Mesendoderm (in vitro differentiated cells): ENCODE measurements around the gene PPP2R5E.

Experiments
- DNase-seq: peaks from one replicate; pipeline ENCODE4 v3.0.0; 2013
- H2AK5ac ChIP-seq: 2 replicates; pipeline ENCODE4 v1.6.1; 2013; ENCODE audit warnings: low read length, inconsistent platforms
- H2BK120ac ChIP-seq: 2 replicates; pipeline ENCODE4 v1.6.1; 2013; ENCODE audit warnings: low read depth, mild to moderate bottlenecking, low read length, moderate library complexity, mixed read lengths
- H2BK15ac ChIP-seq: replicated peaks from 2 replicates; pipeline ENCODE4 v1.6.1; 2013; ENCODE audit warnings: low read depth, mild to moderate bottlenecking, moderate library complexity
- H2BK5ac ChIP-seq: 2 replicates; pipeline ENCODE4 v1.6.1; 2013; ENCODE audit warnings: low read length, inconsistent platforms
- H3K18ac ChIP-seq: 2 replicates; pipeline ENCODE4 v1.6.1; 2013; ENCODE audit warnings: mild to moderate bottlenecking, low read length, mixed read lengths
- H3K23ac ChIP-seq: one replicate; pipeline ENCODE4 v1.6.1; 2013; ENCODE audit warnings: low read length
- H3K27ac ChIP-seq: 2 replicates; pipeline ENCODE4 v1.5.1; 2013; ENCODE audit warnings: low read depth, mild to moderate bottlenecking, inconsistent platforms, low read length, moderate library complexity
- H3K27me3 ChIP-seq: 2 replicates; pipeline ENCODE4 v1.6.1; 2013; ENCODE audit warnings: low read length, control low read depth, mild to moderate bottlenecking, inconsistent platforms; ENCODE audit not compliant: insufficient read depth, poor library complexity
- H3K36me3 ChIP-seq: 2 replicates; pipeline ENCODE4 v1.6.1; 2013; ENCODE audit warnings: low read length, inconsistent platforms; ENCODE audit not compliant: control insufficient read depth, insufficient read depth
- H3K4ac ChIP-seq: one replicate; pipeline ENCODE4 v1.6.1; 2013; ENCODE audit warnings: low read depth, mild to moderate bottlenecking, low read length, moderate library complexity
- H3K4me1 ChIP-seq: 2 replicates; pipeline ENCODE4 v1.6.1; 2013; ENCODE audit warnings: low read depth, low read length, inconsistent platforms; ENCODE audit not compliant: control insufficient read depth
- H3K4me2 ChIP-seq: 2 replicates; pipeline ENCODE4 v1.6.1; 2013; ENCODE audit warnings: low read length
- H3K4me3 ChIP-seq: 2 replicates; pipeline ENCODE4 v1.5.1; 2013; ENCODE audit warnings: mild to moderate bottlenecking, low read length
- H3K56ac ChIP-seq: one replicate; pipeline ENCODE4 v1.6.1; 2013; ENCODE audit warnings: low read length
- H3K79me1 ChIP-seq: 2 replicates; pipeline ENCODE4 v1.6.1; 2013; ENCODE audit warnings: low read length, inconsistent platforms
- H3K79me2 ChIP-seq: 2 replicates; pipeline ENCODE4 v1.6.1; 2013; ENCODE audit warnings: mild to moderate bottlenecking, low read length; ENCODE audit not compliant: control insufficient read depth, insufficient read depth
- H3K9ac ChIP-seq: 2 replicates; pipeline ENCODE4 v1.6.1; 2013; ENCODE audit warnings: low read length, inconsistent platforms
- H4K5ac ChIP-seq: one replicate; pipeline ENCODE4 v1.6.1; 2013; ENCODE audit warnings: low read length
- H4K8ac ChIP-seq: one replicate; pipeline ENCODE4 v1.6.1; 2013; ENCODE audit warnings: low read depth, mild to moderate bottlenecking, control low read depth, low read length, moderate library complexity
- WGBS: extraction: QIAGEN DNeasy Blood & Tissue Kit; methylation state at CpG from one replicate; pipeline ENCODE4 v1.1.7; 2013; ENCODE audit warnings: low lambda C conversion rate, missing lambda C conversion rate; ENCODE audit not compliant: insufficient coverage; ENCODE audit errors: extremely low coverage; 5-methylcytosine and 5-hydroxymethylcytosine counted together

Gene PPP2R5E

DNA sequence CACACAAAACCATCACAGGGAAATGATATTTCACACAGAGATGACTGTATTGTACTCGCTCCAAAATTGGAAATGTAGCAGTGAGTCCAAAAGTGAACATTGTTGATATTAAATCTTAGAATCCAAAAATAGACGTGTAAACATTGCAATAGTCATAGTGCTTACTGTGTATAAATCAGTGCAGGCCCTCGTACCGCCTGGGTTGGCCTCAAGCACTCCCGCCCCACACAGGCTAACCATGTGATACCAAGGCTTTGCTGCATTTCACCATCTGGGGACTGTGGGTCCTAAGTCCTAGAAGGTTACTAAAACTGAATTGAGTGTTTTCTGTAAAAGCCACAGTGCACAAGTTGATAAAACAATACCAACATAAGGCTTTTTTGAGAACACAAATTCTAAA is 107.3 kb downstream of the PPP2R5E start:
- Histone ChIP-seq H3K4me2 (no peak overlapping the region), H3K4me1 (peaks cover 5% of the 10 kb centered on the region), H3K27ac (no peak overlapping the region), H4K5ac (no peak overlapping the region), H3K36me3 (no peaks in the 10 kb centered on the region), H3K4ac (no peak overlapping the region), H3K27me3 (no peaks in the 10 kb centered on the region), H3K18ac (no peak overlapping the region), H3K56ac (no peak overlapping the region), H3K79me2 (peaks cover 33% of the 10 kb centered on the region), H3K4me3 (no peak overlapping the region), H3K79me1 (peaks cover 21% of the 10 kb centered on the region), H3K9ac (no peak overlapping the region), H2BK120ac (no peak overlapping the region), H3K23ac (no peak overlapping the region), H2BK15ac (no peak overlapping the region), H2BK5ac (no peak overlapping the region), H2AK5ac (no peak overlapping the region), H4K8ac (no peak overlapping the region)
- no peak for DNase-seq
- no CpG with 5 or more reads among the region's 5 CpGs for WGBS

DNA sequence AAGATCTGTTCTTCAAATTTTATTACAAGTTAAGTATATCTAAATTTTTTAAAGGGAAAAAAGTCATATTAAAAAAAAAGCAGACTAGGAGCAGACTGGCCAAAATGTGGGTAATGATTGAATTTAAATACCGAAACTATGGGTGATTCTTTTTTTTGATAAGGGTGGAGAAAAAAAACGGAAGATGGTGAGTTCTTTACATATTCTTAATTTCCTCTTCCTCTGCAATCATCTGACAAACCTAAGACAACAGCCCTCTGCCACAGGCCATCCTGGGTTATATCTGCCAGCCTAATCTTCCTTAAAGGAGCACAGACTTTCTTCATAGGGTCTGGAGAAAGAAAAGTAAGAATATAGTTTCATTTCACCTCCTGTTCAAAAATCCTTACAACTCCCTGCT is 108.0 kb downstream of the PPP2R5E start:
- no CpG with 5 or more reads among the region's 2 CpGs for WGBS
- no peak overlapping the region for H2BK120ac ChIP-seq
- no peak overlapping the region for H2BK5ac ChIP-seq
- no peak overlapping the region for H4K5ac ChIP-seq
- H3K18ac ChIP-seq, result no peak overlapping the region
- no peak overlapping the region for H3K56ac ChIP-seq
- H3K36me3 ChIP-seq, result no peaks in the 10 kb centered on the region
- H3K27me3 ChIP-seq, result no peaks in the 10 kb centered on the region
- peaks cover 32% of the 10 kb centered on the region for H3K79me2 ChIP-seq
- no peak overlapping the region for H3K4ac ChIP-seq
- H3K79me1 ChIP-seq, result peaks cover 21% of the 10 kb centered on the region
- H3K27ac ChIP-seq, result no peak overlapping the region
- H4K8ac ChIP-seq, result no peak overlapping the region
- no peak overlapping the region for H3K23ac ChIP-seq
- DNase-seq, result no peak
- H3K4me2 ChIP-seq, result no peak overlapping the region
- no peak overlapping the region for H2AK5ac ChIP-seq
- no peak overlapping the region for H3K9ac ChIP-seq
- peaks cover 5% of the 10 kb centered on the region for H3K4me1 ChIP-seq
- no peak overlapping the region for H2BK15ac ChIP-seq
- no peak overlapping the region for H3K4me3 ChIP-seq

DNA sequence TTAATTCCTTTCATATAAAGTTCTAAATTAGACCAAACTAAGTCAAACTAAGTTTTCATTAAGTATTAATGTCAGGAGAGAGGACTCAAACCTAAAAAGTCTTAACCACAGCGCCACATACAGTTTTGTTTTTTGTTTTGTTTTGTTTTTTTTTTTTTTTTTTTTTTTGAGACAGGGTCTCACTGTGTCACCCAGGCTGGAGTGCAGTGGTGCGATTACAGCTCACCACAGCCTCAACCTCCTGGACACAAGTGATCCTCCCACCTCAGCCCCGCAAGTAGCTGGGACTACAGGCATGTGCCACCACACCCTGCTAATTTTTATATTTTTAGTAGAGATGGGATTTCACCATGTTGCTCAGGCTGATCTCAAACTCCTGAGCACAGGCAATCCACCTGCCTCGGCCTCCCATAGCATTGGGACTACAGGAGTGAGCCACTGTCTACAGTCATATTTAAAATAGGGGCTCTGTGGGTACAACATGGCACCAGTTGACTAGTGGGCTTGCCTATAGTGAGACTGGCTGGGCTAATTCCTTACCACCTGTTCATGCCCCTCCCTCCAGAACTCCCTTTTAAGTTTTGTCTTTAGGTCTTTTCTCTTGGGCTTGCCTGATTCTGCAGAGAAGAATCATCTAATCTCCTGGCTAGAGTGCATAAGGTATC is 110.2 kb downstream of the PPP2R5E start:
- Histone ChIP-seq H3K4me2 (no peak overlapping the region), H2BK120ac (no peak overlapping the region), H4K5ac (no peak overlapping the region), H3K27ac (no peak overlapping the region), H2BK15ac (no peak overlapping the region), H3K23ac (no peak overlapping the region), H3K4me3 (no peak overlapping the region), H3K56ac (no peak overlapping the region), H3K4me1 (peaks cover 2% of the 10 kb centered on the region), H3K9ac (no peak overlapping the region), H3K4ac (no peak overlapping the region), H2AK5ac (no peak overlapping the region), H2BK5ac (no peak overlapping the region), H4K8ac (no peak overlapping the region), H3K27me3 (no peaks in the 10 kb centered on the region), H3K79me1 (peaks cover 15% of the 10 kb centered on the region), H3K18ac (no peak overlapping the region), H3K79me2 (peaks cover 25% of the 10 kb centered on the region), H3K36me3 (no peaks in the 10 kb centered on the region)
- no CpG with 5 or more reads among the region's 4 CpGs for WGBS
- no peak for DNase-seq

DNA sequence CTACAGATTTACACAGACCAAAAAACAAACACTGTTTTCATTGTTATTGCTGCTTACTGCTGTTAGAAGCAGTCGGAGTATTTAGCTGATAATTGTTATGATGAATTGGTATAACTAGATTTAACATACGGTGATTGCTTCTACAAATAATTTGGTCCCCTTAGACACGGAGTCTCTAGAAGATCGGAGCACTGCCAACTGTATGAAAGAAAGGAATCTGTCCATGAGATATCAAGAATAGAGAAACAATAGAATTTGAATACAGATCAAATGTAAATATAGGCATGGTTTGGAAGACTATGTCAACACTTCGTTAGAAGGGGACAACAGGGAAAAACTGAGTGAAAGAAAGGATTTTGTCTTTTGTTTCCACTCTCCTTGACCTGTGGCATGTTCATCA is 110.9 kb downstream of the PPP2R5E start:
- no peak overlapping the region for H4K5ac ChIP-seq
- H3K4ac ChIP-seq, result no peak overlapping the region

DNA sequence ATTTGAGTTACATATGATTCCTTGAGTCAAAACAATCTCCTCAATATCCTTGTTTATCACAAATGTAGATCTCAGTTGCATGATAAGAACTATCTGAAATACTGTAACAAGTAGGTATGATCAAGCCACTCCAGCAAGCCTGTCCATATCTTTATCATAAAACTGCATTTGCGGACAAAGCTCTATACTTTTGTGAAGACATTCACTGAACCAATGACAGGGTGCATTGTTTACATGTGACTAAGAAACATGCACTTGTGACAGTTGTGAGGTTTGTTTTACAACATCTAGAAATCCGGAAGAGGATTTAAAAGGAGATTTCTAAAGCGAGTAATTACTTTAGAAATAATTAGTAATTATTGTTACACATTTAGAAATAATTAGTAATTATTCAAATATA is 111.7 kb downstream of the PPP2R5E start:
- Histone ChIP-seq H3K4me1 (no peaks in the 10 kb centered on the region), H3K18ac (no peak overlapping the region), H3K23ac (no peak overlapping the region), H3K4me2 (no peak overlapping the region), H3K36me3 (no peaks in the 10 kb centered on the region), H3K27me3 (no peaks in the 10 kb centered on the region), H3K79me2 (peaks cover 13% of the 10 kb centered on the region), H4K5ac (no peak overlapping the region), H3K9ac (no peak overlapping the region), H2BK120ac (no peak overlapping the region), H2BK5ac (no peak overlapping the region), H2BK15ac (no peak overlapping the region), H3K4me3 (no peak overlapping the region), H3K27ac (no peak overlapping the region), H4K8ac (no peak overlapping the region), H3K4ac (no peak overlapping the region), H2AK5ac (no peak overlapping the region), H3K56ac (no peak overlapping the region), H3K79me1 (peaks cover 9% of the 10 kb centered on the region)
- no peak for DNase-seq
- no CpG with 5 or more reads among the region's 3 CpGs for WGBS

More for the DNA sequence above, 110.9 kb downstream of the PPP2R5E start:
- no peak overlapping the region for H2BK120ac ChIP-seq
- no peaks in the 10 kb centered on the region for H3K27me3 ChIP-seq
- H3K79me2 ChIP-seq, result peaks cover 19% of the 10 kb centered on the region
- no peak overlapping the region for H3K4me2 ChIP-seq
- no peak overlapping the region for H2AK5ac ChIP-seq
- no peak overlapping the region for H3K23ac ChIP-seq
- no peaks in the 10 kb centered on the region for H3K36me3 ChIP-seq
- no peak overlapping the region for H3K9ac ChIP-seq
- no peak overlapping the region for H2BK15ac ChIP-seq
- no CpG with 5 or more reads among the region's 5 CpGs for WGBS
- no peak overlapping the region for H3K4me3 ChIP-seq
- H3K18ac ChIP-seq, result no peak overlapping the region
- no peak overlapping the region for H2BK5ac ChIP-seq
- H3K79me1 ChIP-seq, result peaks cover 12% of the 10 kb centered on the region
- H3K56ac ChIP-seq, result no peak overlapping the region
- peaks cover 2% of the 10 kb centered on the region for H3K4me1 ChIP-seq
- H4K8ac ChIP-seq, result no peak overlapping the region
- H3K27ac ChIP-seq, result no peak overlapping the region
- DNase-seq, result no peak

DNA sequence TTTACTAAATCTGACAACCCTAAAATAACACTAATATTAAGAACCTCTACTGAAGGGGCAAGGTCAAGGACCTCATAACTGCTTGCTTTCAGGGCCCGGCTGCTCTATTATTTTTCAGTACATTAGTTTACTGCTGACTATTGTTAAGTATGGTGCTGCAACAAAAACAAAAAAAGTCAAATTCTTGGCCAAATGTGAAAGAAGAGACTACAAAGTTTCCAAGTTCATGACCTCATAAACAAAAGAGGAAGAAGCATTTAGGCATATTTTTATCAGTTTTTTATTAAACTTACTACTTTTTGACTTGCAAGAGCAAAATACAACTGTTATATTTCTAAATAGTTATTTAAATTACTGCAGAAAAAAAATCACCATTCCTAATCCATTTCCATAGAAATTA is 114.7 kb downstream of the PPP2R5E start:
- Histone ChIP-seq H3K27me3 (no peaks in the 10 kb centered on the region), H3K79me2 (peaks cover 5% of the 10 kb centered on the region), H3K4me2 (no peak overlapping the region), H3K23ac (no peak overlapping the region), H2BK5ac (no peak overlapping the region), H3K9ac (no peak overlapping the region), H3K4me1 (no peaks in the 10 kb centered on the region), H4K5ac (no peak overlapping the region), H3K18ac (no peak overlapping the region), H3K4me3 (no peak overlapping the region), H2AK5ac (no peak overlapping the region), H2BK120ac (no peak overlapping the region), H3K27ac (no peak overlapping the region), H3K56ac (no peak overlapping the region), H4K8ac (no peak overlapping the region), H3K4ac (no peak overlapping the region), H3K36me3 (no peaks in the 10 kb centered on the region), H3K79me1 (peaks cover 7% of the 10 kb centered on the region), H2BK15ac (no peak overlapping the region)
- no peak for DNase-seq
- WGBS, result no CpG with 5 or more reads among the region's 1 CpG
